CD14-positive monocyte (primary cell): Measurements from ENCODE around the gene RPS26. TPM values are rescaled to one million over a fixed set of nuclear protein-coding genes. Genes with fewer than 3 reads are reported as not detected.

ENCODE experiments used
- DNase-seq, 3 donors: peaks; one replicate each; pipeline ENCODE4 v3.0.0-alpha.2; 2011 to 2022
- H2AFZ ChIP-seq: 2 replicates; pipeline ENCODE4 v1.6.0; 2012; ENCODE audit warnings: mild to moderate bottlenecking, low read depth, low read length, inconsistent platforms; ENCODE audit not compliant: insufficient read depth, poor library complexity, severe bottlenecking
- H3K27ac ChIP-seq, 2 donors: 1 replicate in 1 of 2; 2 replicates in 1 of 2; pipeline ENCODE4 v1.5.1; 2012 to 2013; ENCODE audit warnings: low read length in 2 of 2, control low read depth in 1 of 2, inconsistent platforms in 1 of 2, low read depth in 1 of 2, mild to moderate bottlenecking in 1 of 2
- H3K27me3 ChIP-seq, 2 donors: one replicate each; pipeline versions ENCODE4 v1.6.0 to v1.6.1; 2011 to 2013; ENCODE audit warnings: low read length in 2 of 2; ENCODE audit not compliant: control insufficient read depth in 2 of 2, insufficient read depth in 2 of 2
- H3K36me3 ChIP-seq, 2 donors: replicated peaks in 1 of 2; 1 replicate in 1 of 2; 2 replicates in 1 of 2; pipeline versions ENCODE4 v1.5.1 to v1.6.1; 2012 to 2013; ENCODE audit warnings: low read length in 2 of 2, control low read depth in 1 of 2, inconsistent platforms in 1 of 2, mild to moderate bottlenecking in 1 of 2; ENCODE audit not compliant: insufficient read depth in 2 of 2, control insufficient read depth in 1 of 2
- H3K4me1 ChIP-seq, 2 donors: 1 replicate in 1 of 2; 2 replicates in 1 of 2; pipeline versions ENCODE4 v1.5.1 to v1.6.1; 2012 to 2013; ENCODE audit warnings: low read length in 2 of 2, control low read depth in 1 of 2, inconsistent platforms in 1 of 2, mild to moderate bottlenecking in 1 of 2, moderate library complexity in 1 of 2; ENCODE audit not compliant: insufficient read depth in 2 of 2, control insufficient read depth in 1 of 2
- H3K4me2 ChIP-seq: replicated peaks from 2 replicates; pipeline ENCODE3; 2012; ENCODE audit warnings: low read length, moderate library complexity, mild to moderate bottlenecking; ENCODE audit not compliant: poor library complexity, severe bottlenecking; ENCODE audit errors: extremely low read depth
- H3K4me3 ChIP-seq, 3 experiments: fragments of 200-600 bp in 1 of 3; sonication (generic) in 1 of 3; replicated peaks in 1 of 3; 1 replicate in 2 of 3; 2 replicates in 1 of 3; pipeline ENCODE4 v1.5.1; 2011 to 2013; ENCODE audit warnings: low read length in 3 of 3, mild to moderate bottlenecking in 3 of 3, control low read depth in 2 of 3, low read depth in 2 of 3, inconsistent platforms in 1 of 3, moderate library complexity in 1 of 3
- H3K79me2 ChIP-seq: 2 replicates; pipeline ENCODE4 v1.6.0; 2012; ENCODE audit warnings: mild to moderate bottlenecking, control low read depth, inconsistent platforms, low read length, moderate library complexity; ENCODE audit not compliant: insufficient read depth
- H3K9ac ChIP-seq: 2 replicates; pipeline ENCODE4 v1.6.0; 2017; ENCODE audit warnings: low read length, mild to moderate bottlenecking; ENCODE audit not compliant: insufficient read depth, poor library complexity, severe bottlenecking
- H3K9me3 ChIP-seq, 2 donors: replicated peaks in 1 of 2; 1 replicate in 1 of 2; 2 replicates in 1 of 2; pipeline versions ENCODE4 v1.5.1 to v1.6.1; 2012 to 2013; ENCODE audit warnings: low read length in 2 of 2, control low read depth in 1 of 2; ENCODE audit not compliant: control insufficient read depth in 1 of 2, insufficient read depth in 1 of 2
- H4K20me1 ChIP-seq: 2 replicates; pipeline ENCODE4 v1.6.0; 2012; ENCODE audit warnings: mild to moderate bottlenecking, low read length, control low read depth, moderate library complexity; ENCODE audit not compliant: insufficient read depth
- H3K27ac Mint-ChIP-seq, 7 donors: one replicate each; pipeline ENCODE4 v1.8.0; 2020; ENCODE audit warnings: mild to moderate bottlenecking in 7 of 7, mixed read lengths in 7 of 7, moderate library complexity in 6 of 7, inconsistent platforms in 2 of 7
- H3K27me3 Mint-ChIP-seq, 3 donors: one replicate each; pipeline ENCODE4 v1.8.0; 2021 to 2022; ENCODE audit warnings: low read depth in 3 of 3, mild to moderate bottlenecking in 3 of 3, mixed read lengths in 3 of 3, moderate library complexity in 3 of 3, inconsistent platforms in 1 of 3
- H3K36me3 Mint-ChIP-seq, 2 donors: one replicate each; pipeline ENCODE4 v1.8.0; 2020; ENCODE audit warnings: mixed read lengths in 2 of 2, inconsistent platforms in 1 of 2, mild to moderate bottlenecking in 1 of 2
- H3K4me1 Mint-ChIP-seq: one replicate; pipeline ENCODE4 v1.8.0; 2020; ENCODE audit warnings: mild to moderate bottlenecking, mixed read lengths
- H3K4me3 Mint-ChIP-seq, 2 donors: one replicate each; pipeline ENCODE4 v1.8.0; 2020; ENCODE audit warnings: mild to moderate bottlenecking in 2 of 2, mixed read lengths in 2 of 2, moderate library complexity in 1 of 2
- H3K9me3 Mint-ChIP-seq, 7 donors: one replicate each; pipeline ENCODE4 v1.8.0; 2020 to 2022; ENCODE audit warnings: mixed read lengths in 7 of 7, mild to moderate bottlenecking in 6 of 7, moderate library complexity in 6 of 7, inconsistent platforms in 2 of 7
- WGBS: methylation state at CpG from one replicate; pipeline ENCODE4 v1.1.5; 2013; ENCODE audit warnings: missing lambda C conversion rate; ENCODE audit not compliant: insufficient coverage; 5-methylcytosine and 5-hydroxymethylcytosine counted together
- intact Hi-C, 2 donors: fragments of 100-400 bp; cut with micrococcal nuclease; formaldehyde crosslinking; loops; one replicate each; pipeline versions ENCODE4 v1.15.0 to v1.15.1; 2023
- polyA plus RNA-seq, 3 donors: library from polyadenylated mRNA; depleted of rRNA in 1 of 3; unstranded in 2 of 3; stranded (reverse) in 1 of 3; fragments of 300-500 nt in 2 of 3; fragments of >200 nt in 1 of 3; fragmentation: Illumina TruSeq in 2 of 3; gene quantifications; 1 replicate in 2 of 3; 2 replicates in 1 of 3; pipeline ENCODE4 v1.2.3, GENCODE V29; 2012 to 2021
- TF ChIP-seq, protein P1 (sequence below): fragments of 200-600 bp; IDR thresholded peaks from one replicate; pipeline ENCODE4 v1.8.0; 2022; ENCODE audit warnings: antibody characterized with exemption, mild to moderate bottlenecking

The RPS26 gene
- polyA plus RNA-seq, 3 donors, result 238 to 363 (median 286) TPM

DNA sequence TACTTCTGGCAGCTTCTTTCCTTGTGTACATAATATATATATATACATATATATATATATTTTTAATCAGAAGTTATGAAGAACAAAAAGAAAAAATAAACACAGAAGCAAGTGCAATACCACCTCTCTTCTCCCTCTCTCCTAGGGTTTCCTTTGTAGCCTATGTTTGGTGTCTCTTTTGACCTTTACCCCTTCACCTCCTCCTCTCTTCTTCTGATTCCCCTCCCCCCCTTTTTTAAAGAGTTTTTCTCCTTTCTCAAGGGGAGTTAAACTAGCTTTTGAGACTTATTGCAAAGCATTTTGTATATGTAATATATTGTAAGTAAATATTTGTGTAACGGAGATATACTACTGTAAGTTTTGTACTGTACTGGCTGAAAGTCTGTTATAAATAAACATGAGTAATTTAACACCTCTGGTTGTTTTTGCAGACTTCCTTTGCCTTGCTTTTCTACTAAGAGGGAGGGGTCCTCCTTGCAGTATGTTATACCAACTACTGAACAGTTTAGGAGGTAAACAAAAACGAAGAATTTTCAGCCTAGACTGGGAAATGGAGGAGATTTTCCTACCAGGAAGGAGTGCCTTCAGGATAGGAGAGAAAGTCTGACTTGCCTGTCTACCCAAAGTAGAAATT, 3.6 kb upstream of the RPS26 start:
- H3K4me3 Mint-ChIP-seq, result no peak overlapping the region
- H3K27me3 Mint-ChIP-seq, result no peaks in the 10 kb centered on the region
- Histone ChIP-seq H3K9me3 (no peaks in the 10 kb centered on the region), H3K27ac (no peak overlapping the region), H2AFZ (no peak overlapping the region), H3K9ac (no peak overlapping the region), H3K79me2 (peaks cover 12% of the 10 kb centered on the region), H4K20me1 (peaks cover 8% of the 10 kb centered on the region), H3K36me3 (peaks cover 8 to 16% of the 10 kb centered on the region in 2 donors), H3K4me2 (no peak overlapping the region), H3K27me3 (no peaks in the 10 kb centered on the region), H3K4me3 (no peak overlapping the region), H3K4me1 (peaks cover 13 to 16% of the 10 kb centered on the region in 2 donors)
- intact Hi-C loops, result no loop called here
- WGBS, result no CpG with 5 or more reads among the region's 2 CpGs
- H3K4me1 Mint-ChIP-seq, result peaks cover 12% of the 10 kb centered on the region
- H3K27ac Mint-ChIP-seq, result no peak overlapping the region
- peaks cover 22 to 34% of the 10 kb centered on the region in 2 donors for H3K36me3 Mint-ChIP-seq
- no peak for DNase-seq
- TF ChIP-seq, protein P1, sequence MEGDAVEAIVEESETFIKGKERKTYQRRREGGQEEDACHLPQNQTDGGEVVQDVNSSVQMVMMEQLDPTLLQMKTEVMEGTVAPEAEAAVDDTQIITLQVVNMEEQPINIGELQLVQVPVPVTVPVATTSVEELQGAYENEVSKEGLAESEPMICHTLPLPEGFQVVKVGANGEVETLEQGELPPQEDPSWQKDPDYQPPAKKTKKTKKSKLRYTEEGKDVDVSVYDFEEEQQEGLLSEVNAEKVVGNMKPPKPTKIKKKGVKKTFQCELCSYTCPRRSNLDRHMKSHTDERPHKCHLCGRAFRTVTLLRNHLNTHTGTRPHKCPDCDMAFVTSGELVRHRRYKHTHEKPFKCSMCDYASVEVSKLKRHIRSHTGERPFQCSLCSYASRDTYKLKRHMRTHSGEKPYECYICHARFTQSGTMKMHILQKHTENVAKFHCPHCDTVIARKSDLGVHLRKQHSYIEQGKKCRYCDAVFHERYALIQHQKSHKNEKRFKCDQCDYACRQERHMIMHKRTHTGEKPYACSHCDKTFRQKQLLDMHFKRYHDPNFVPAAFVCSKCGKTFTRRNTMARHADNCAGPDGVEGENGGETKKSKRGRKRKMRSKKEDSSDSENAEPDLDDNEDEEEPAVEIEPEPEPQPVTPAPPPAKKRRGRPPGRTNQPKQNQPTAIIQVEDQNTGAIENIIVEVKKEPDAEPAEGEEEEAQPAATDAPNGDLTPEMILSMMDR, result no peak
- H3K9me3 Mint-ChIP-seq, result peaks cover 0 to 2% (median 0%) of the 10 kb centered on the region in 7 donors

DNA sequence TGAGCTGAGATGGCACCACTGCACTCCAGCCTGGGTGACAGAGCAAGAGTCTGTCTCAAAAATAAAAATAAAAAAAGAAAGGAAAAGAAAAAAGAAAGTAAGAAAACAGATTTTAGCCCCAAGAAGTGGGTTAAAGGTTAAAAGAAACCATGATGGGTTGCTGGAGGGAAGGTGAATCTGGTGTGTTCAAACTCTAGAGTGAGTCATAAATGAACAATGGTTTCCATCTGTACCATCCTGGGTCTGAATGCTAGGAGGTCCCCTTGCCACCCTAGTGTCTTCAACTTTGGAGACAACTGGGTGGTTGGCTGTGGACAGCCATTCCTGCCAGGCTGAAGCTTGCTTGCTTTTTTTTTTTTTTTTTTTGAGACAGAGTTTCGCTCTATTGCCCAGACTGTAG, 1.6 kb upstream of the RPS26 start:
- DNase-seq, result no peak
- no peaks in the 10 kb centered on the region for H3K27me3 Mint-ChIP-seq
- peaks cover 0 to 2% (median 0%) of the 10 kb centered on the region in 7 donors for H3K9me3 Mint-ChIP-seq
- Histone ChIP-seq H4K20me1 (peaks cover 17% of the 10 kb centered on the region), H2AFZ (no peak overlapping the region), H3K9ac (no peak overlapping the region), H3K9me3 (no peaks in the 10 kb centered on the region), H3K4me1 (peaks cover 14 to 18% of the 10 kb centered on the region in 2 donors), H3K27ac (no peak overlapping the region), H3K36me3 (peaks cover 17 to 26% of the 10 kb centered on the region in 2 donors), H3K27me3 (no peaks in the 10 kb centered on the region), H3K4me2 (no peak overlapping the region), H3K79me2 (peaks cover 19% of the 10 kb centered on the region), H3K4me3 (no peak overlapping the region)
- H3K4me1 Mint-ChIP-seq, result peaks cover 14% of the 10 kb centered on the region
- WGBS, result no CpG with 5 or more reads among the region's 1 CpG
- TF ChIP-seq, protein P1, result no peak
- intact Hi-C loops, result loop anchor here (2.0 to 5.0 kb wide), 6 partner anchors 43 to 313 kb away; partner anchors contain the start of genes RPL41 (in 2 of the 2), SUOX (in 2 of the 2), ZC3H10 (in 2 of the 2) and CD63 (in 1 of the 2)
- H3K4me3 Mint-ChIP-seq, result no peak overlapping the region
- H3K27ac Mint-ChIP-seq, result no peak overlapping the region
- H3K36me3 Mint-ChIP-seq, result peaks cover 31 to 37% of the 10 kb centered on the region in 2 donors
